ENCODE results near the gene UTP15.

UTP15 gene

GRCh38 chr5:73523861-73524260, 41.7 kb upstream of the UTP15 start:
- Histone ChIP-seq H3K4me1 (ENCODE audit: control insufficient read depth, insufficient read depth, low read depth, low read length) (peaks cover 1% of the 10 kb centered on the region), H3K27ac (ENCODE audit: low read length, poor library complexity, severe bottlenecking) (no peak overlapping the region), H2AK5ac (ENCODE audit: low read length, severe bottlenecking) (no peak overlapping the region), H3K14ac (ENCODE audit: low read length in 2 of 2) (no peak overlapping the region), H3K4ac (ENCODE audit: low read depth in 1 of 2, low read length in 2 of 2) (no peak overlapping the region), H3K9ac (ENCODE audit: low read length) (no peak overlapping the region), H2AFZ (ENCODE audit: low read depth, low read length) (no peak overlapping the region), H3K4me3 (ENCODE audit: insufficient read depth in 1 of 2, low read depth in 1 of 2, low read length in 2 of 2) (no peak overlapping the region), H3K9me3 (ENCODE audit: control insufficient read depth, low read length) (no peaks in the 10 kb centered on the region), H2BK5ac (ENCODE audit: low read depth, low read length, poor library complexity, severe bottlenecking) (no peak overlapping the region), H4K91ac (ENCODE audit: low read length) (no peak overlapping the region), H3K27me3 (ENCODE audit: control insufficient read depth in 1 of 2, insufficient read depth in 1 of 2, low read length in 2 of 2) (no peaks in the 10 kb centered on the region), H3K4me2 (ENCODE audit: low read length, poor library complexity, severe bottlenecking) (no peak overlapping the region), H3K23ac (ENCODE audit: low read length in 2 of 2) (no peak overlapping the region), H3K36me3 (ENCODE audit: control insufficient read depth in 1 of 2, insufficient read depth in 2 of 2, low read depth in 1 of 2, low read length in 2 of 2) (no peaks in the 10 kb centered on the region), H2BK120ac (ENCODE audit: low read depth, low read length) (no peak overlapping the region), H3K79me1 (replicated peaks; ENCODE audit: low read length, poor library complexity, severe bottlenecking) (no peaks in the 10 kb centered on the region), H3K18ac (ENCODE audit: low read depth in 1 of 2, low read length in 2 of 2) (no peak overlapping the region), H4K8ac (ENCODE audit: low read length) (no peak overlapping the region), H2BK12ac (ENCODE audit: low read length in 2 of 2) (no peak overlapping the region), H2BK15ac (ENCODE audit: low read depth, poor library complexity, severe bottlenecking) (no peak overlapping the region)
- 94% methylated on average over 1 of the region's 1 CpG for WGBS
- no peak for DNase-seq

- H4K8ac ChIP-seq (ENCODE audit: low read length) = no peak overlapping the region
- H3K4me1 ChIP-seq (ENCODE audit: control insufficient read depth, insufficient read depth, low read depth, low read length) = no peaks in the 10 kb centered on the region
- H3K9ac ChIP-seq (ENCODE audit: low read length) = no peak overlapping the region
- no peaks in the 10 kb centered on the region for H3K9me3 ChIP-seq (ENCODE audit: control insufficient read depth, low read length)
- 97% methylated on average over 2 of the region's 3 CpGs for WGBS
- no peaks in the 10 kb centered on the region for H3K79me1 ChIP-seq (replicated peaks; ENCODE audit: low read length, poor library complexity, severe bottlenecking)
- H3K4me2 ChIP-seq (ENCODE audit: low read length, poor library complexity, severe bottlenecking) = no peak overlapping the region
- no peaks in the 10 kb centered on the region for H3K36me3 ChIP-seq (ENCODE audit: control insufficient read depth in 1 of 2, insufficient read depth in 2 of 2, low read depth in 1 of 2, low read length in 2 of 2)
- DNase-seq = no peak
- no peak overlapping the region for H2BK12ac ChIP-seq (ENCODE audit: low read length in 2 of 2)
- H3K27ac ChIP-seq (ENCODE audit: low read length, poor library complexity, severe bottlenecking) = no peak overlapping the region
- no peak overlapping the region for H2BK15ac ChIP-seq (ENCODE audit: low read depth, poor library complexity, severe bottlenecking)
- H2BK5ac ChIP-seq (ENCODE audit: low read depth, low read length, poor library complexity, severe bottlenecking) = no peak overlapping the region
- no peaks in the 10 kb centered on the region for H3K27me3 ChIP-seq (ENCODE audit: control insufficient read depth in 1 of 2, insufficient read depth in 1 of 2, low read length in 2 of 2)
- no peak overlapping the region for H2AFZ ChIP-seq (ENCODE audit: low read depth, low read length)
- no peak overlapping the region for H3K23ac ChIP-seq (ENCODE audit: low read length in 2 of 2)
- no peak overlapping the region for H3K18ac ChIP-seq (ENCODE audit: low read depth in 1 of 2, low read length in 2 of 2)
- H4K91ac ChIP-seq (ENCODE audit: low read length) = no peak overlapping the region
- no peak overlapping the region for H2BK120ac ChIP-seq (ENCODE audit: low read depth, low read length)
- H2AK5ac ChIP-seq (ENCODE audit: low read length, severe bottlenecking) = no peak overlapping the region
- H3K4me3 ChIP-seq (ENCODE audit: insufficient read depth in 1 of 2, low read depth in 1 of 2, low read length in 2 of 2) = no peak overlapping the region
- no peak overlapping the region for H3K4ac ChIP-seq (ENCODE audit: low read depth in 1 of 2, low read length in 2 of 2)
- H3K14ac ChIP-seq (ENCODE audit: low read length in 2 of 2) = no peak overlapping the region
Observed at GRCh38 chr5:73525606-73526203, 39.8 kb upstream of the UTP15 start.

- Histone ChIP-seq H3K4me3 (ENCODE audit: insufficient read depth in 1 of 2, low read depth in 1 of 2, low read length in 2 of 2) (no peak overlapping the region), H3K4me1 (ENCODE audit: control insufficient read depth, insufficient read depth, low read depth, low read length) (no peaks in the 10 kb centered on the region), H2AFZ (ENCODE audit: low read depth, low read length) (no peak overlapping the region), H3K18ac (ENCODE audit: low read depth in 1 of 2, low read length in 2 of 2) (no peak overlapping the region), H3K9ac (ENCODE audit: low read length) (no peak overlapping the region), H2BK12ac (ENCODE audit: low read length in 2 of 2) (no peak overlapping the region), H2BK120ac (ENCODE audit: low read depth, low read length) (no peak overlapping the region), H3K79me1 (replicated peaks; ENCODE audit: low read length, poor library complexity, severe bottlenecking) (no peaks in the 10 kb centered on the region), H3K23ac (ENCODE audit: low read length in 2 of 2) (no peak overlapping the region), H3K36me3 (ENCODE audit: control insufficient read depth in 1 of 2, insufficient read depth in 2 of 2, low read depth in 1 of 2, low read length in 2 of 2) (no peaks in the 10 kb centered on the region), H3K14ac (ENCODE audit: low read length in 2 of 2) (no peak overlapping the region), H2BK15ac (ENCODE audit: low read depth, poor library complexity, severe bottlenecking) (no peak overlapping the region), H3K9me3 (ENCODE audit: control insufficient read depth, low read length) (no peaks in the 10 kb centered on the region), H3K27me3 (ENCODE audit: control insufficient read depth in 1 of 2, insufficient read depth in 1 of 2, low read length in 2 of 2) (no peaks in the 10 kb centered on the region), H2BK5ac (ENCODE audit: low read depth, low read length, poor library complexity, severe bottlenecking) (no peak overlapping the region), H2AK5ac (ENCODE audit: low read length, severe bottlenecking) (no peak overlapping the region), H4K91ac (ENCODE audit: low read length) (no peak overlapping the region), H3K4me2 (ENCODE audit: low read length, poor library complexity, severe bottlenecking) (no peak overlapping the region), H4K8ac (ENCODE audit: low read length) (no peak overlapping the region), H3K4ac (ENCODE audit: low read depth in 1 of 2, low read length in 2 of 2) (no peak overlapping the region), H3K27ac (ENCODE audit: low read length, poor library complexity, severe bottlenecking) (no peak overlapping the region)
- 88% methylated on average over 3 of the region's 3 CpGs for WGBS
- DNase-seq = no peak
Observed at GRCh38 chr5:73528248-73528647, 37.3 kb upstream of the UTP15 start.

- Histone ChIP-seq H3K79me1 (replicated peaks; ENCODE audit: low read length, poor library complexity, severe bottlenecking) (no peaks in the 10 kb centered on the region), H3K4me3 (ENCODE audit: insufficient read depth in 1 of 2, low read depth in 1 of 2, low read length in 2 of 2) (no peak overlapping the region), H2BK15ac (ENCODE audit: low read depth, poor library complexity, severe bottlenecking) (no peak overlapping the region), H2AK5ac (ENCODE audit: low read length, severe bottlenecking) (no peak overlapping the region), H3K9ac (ENCODE audit: low read length) (no peak overlapping the region), H2BK12ac (ENCODE audit: low read length in 2 of 2) (no peak overlapping the region), H3K18ac (ENCODE audit: low read depth in 1 of 2, low read length in 2 of 2) (no peak overlapping the region), H3K23ac (ENCODE audit: low read length in 2 of 2) (no peak overlapping the region), H3K4me1 (ENCODE audit: control insufficient read depth, insufficient read depth, low read depth, low read length) (no peaks in the 10 kb centered on the region), H3K14ac (ENCODE audit: low read length in 2 of 2) (no peak overlapping the region), H4K91ac (ENCODE audit: low read length) (no peak overlapping the region), H2AFZ (ENCODE audit: low read depth, low read length) (no peak overlapping the region), H3K27ac (ENCODE audit: low read length, poor library complexity, severe bottlenecking) (no peak overlapping the region), H3K36me3 (ENCODE audit: control insufficient read depth in 1 of 2, insufficient read depth in 2 of 2, low read depth in 1 of 2, low read length in 2 of 2) (no peaks in the 10 kb centered on the region), H2BK120ac (ENCODE audit: low read depth, low read length) (no peak overlapping the region), H4K8ac (ENCODE audit: low read length) (no peak overlapping the region), H2BK5ac (ENCODE audit: low read depth, low read length, poor library complexity, severe bottlenecking) (no peak overlapping the region), H3K9me3 (ENCODE audit: control insufficient read depth, low read length) (no peaks in the 10 kb centered on the region), H3K27me3 (ENCODE audit: control insufficient read depth in 1 of 2, insufficient read depth in 1 of 2, low read length in 2 of 2) (no peaks in the 10 kb centered on the region), H3K4me2 (ENCODE audit: low read length, poor library complexity, severe bottlenecking) (no peak overlapping the region), H3K4ac (ENCODE audit: low read depth in 1 of 2, low read length in 2 of 2) (no peak overlapping the region)
- no peak for DNase-seq
- WGBS = no CpG with 5 or more reads among the region's 1 CpG
Observed at GRCh38 chr5:73529081-73529480, 36.5 kb upstream of the UTP15 start.
